ENCODE data around the gene ITLN2.
"Not testable (repeated sequence)": the region's sequence is repeated elsewhere in the genome, so short reads cannot be mapped to it uniquely, and the experiment has no call there.

Gene ITLN2

GRCh38 chr1:160904783-160905616 is 49.6 kb downstream of the ITLN2 start:
- DNase-seq = no peak

- not testable (repeated sequence) for DNase-seq
Observed at GRCh38 chr1:160902251-160902650, 52.4 kb downstream of the ITLN2 start.

- DNase-seq = no peak
Observed at GRCh38 chr1:160901768-160902167, 52.8 kb downstream of the ITLN2 start.

- not testable (repeated sequence) for DNase-seq
Observed at GRCh38 chr1:160900683-160901082, 53.9 kb downstream of the ITLN2 start.
